HG02981 (cell line): Measurements from ENCODE around the gene TMEM273.

Source experiments
- ATAC-seq: cut with Tn5 transposase; IDR thresholded peaks from one replicate; pipeline ENCODE4 v1.9.1; 2021; ENCODE audit warnings: mild to moderate bottlenecking, moderate library complexity; ENCODE audit not compliant: unreplicated experiment

TMEM273 gene

DNA sequence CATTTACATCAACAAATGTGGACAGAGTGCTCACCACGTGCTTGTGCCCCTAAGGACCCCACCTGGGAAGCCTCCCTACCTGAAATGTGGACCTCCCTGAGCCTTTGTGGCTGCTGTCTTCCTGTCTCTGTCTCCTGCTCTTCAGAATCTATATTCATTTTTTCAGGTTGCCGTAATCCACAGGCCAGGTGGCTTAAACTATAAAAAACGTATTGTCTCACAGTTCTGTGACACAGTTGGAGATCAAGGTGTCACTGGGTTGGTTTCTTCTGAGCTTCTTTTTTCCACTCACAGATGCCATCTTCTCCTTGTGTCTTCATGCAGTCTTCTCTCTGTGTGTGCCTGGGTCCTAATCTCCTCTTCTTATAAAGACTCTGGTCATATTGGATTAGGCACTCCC, 67.3 kb downstream of the TMEM273 start:
- ATAC-seq = no peak

GRCh38 chr10:49119746-49120145, 68.4 kb downstream of the TMEM273 start:
- ATAC-seq = no peak

DNA sequence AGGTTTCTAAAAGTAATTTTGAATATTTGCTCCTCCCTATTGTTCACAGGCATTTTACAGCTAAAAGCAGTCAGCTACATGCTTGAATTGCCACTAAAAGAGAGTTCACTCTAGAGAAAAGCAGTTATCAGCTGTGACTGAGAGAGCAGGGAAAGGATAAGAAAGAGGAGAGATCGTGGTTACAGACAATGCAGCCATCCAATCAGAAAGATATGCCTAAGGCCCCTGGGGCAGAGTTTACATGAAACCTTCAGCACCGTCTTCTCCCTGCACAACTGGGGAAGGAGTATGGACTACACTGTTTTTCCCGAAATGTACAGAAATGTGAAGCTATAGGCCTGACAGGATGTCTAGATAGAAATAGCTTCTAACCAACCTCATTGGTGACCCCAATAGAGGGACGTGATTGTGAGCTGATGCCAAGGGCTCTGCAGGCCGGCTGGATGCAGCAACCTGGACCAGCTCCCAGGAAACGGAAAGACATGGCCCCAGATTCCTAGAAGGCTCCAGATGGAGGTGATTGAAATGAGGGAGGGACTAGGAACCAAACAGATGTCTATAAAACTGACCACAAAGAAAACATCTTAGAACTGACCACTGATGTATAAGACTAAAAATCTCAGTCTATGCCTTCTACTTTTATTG, 69.6 kb downstream of the TMEM273 start:
- ATAC-seq = no peak

GRCh38 chr10:49117376-49118070, 70.7 kb downstream of the TMEM273 start:
- ATAC-seq = no peak

DNA sequence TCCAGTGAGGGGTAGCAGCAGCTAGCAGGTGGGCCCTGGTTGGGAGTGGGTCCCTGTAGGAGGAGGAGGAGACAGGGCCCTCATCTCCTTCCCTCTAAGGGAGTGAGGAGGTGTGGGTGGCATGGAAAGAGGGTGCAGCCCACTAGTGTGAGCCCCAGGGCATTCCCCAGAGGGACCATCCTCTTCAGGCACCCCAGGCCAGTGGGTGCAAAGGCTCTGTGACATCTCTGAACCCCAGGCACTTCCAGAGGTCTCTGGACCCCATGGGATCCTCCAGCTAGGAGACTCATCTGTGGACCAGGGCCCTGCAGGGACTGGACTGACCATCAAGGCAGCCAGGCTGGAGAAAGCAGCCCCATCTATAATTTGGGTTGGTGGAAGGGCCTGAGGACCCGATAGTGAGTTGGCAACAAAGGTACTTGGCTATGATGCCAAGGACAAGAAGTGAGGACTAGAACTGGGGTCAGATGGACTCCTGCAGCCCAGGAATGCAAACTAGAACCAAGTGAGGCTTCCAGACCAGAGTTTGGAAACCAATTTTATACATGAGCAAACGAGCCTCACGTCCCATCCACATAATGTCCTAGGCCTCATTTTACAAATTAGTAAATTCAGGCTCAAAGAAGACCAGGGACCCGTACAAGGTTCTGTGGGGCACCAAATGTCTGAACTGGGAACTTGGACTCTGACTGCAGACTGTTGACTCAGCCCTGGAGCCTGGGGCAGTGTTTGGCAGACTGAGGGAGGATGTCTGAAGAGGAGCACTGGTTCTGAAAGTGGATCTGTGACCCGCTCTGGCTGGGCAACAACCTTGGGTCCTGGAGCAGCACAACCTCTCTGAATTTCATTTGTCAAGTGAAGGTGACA, 71.4 kb downstream of the TMEM273 start:
- no peak for ATAC-seq

DNA sequence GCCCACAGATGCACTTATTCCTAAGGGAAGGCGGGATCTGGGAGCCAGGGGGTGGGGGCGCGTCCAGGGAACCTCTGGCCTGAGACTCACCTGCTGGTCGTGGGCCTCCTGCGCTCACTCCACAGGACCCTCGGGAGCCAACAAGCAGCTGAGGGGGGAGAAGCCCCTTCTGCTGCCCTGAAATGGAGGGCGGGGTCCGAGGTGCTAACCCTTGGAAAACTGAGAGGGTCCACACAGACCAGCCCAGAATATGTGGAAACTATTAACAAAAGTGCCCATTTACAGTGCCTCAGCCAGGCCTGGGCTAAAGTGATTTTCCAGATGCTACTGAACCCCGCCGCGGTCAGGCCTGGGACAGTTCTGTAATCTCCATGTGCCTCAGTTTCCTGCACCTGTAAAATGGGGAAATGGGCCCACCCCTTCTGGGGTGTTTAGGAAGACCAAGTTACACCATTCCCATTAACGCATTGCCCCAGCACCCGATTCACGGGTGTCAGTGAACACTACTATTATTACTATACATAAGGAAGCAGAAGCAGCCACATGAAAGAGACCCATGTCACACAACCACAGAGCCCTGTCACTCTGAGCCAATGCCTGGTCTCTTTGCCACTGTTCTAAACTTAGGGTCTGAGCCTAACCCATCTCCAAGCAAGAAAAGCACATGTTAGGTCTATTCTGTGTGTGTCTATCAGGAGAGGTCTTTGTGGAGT, 72.2 kb downstream of the TMEM273 start:
- no peak for ATAC-seq

GRCh38 chr10:49115015-49115795, 73.0 kb downstream of the TMEM273 start, which contains the start of gene VSTM4:
TSS of gene VSTM4 (minus strand) at chr10:49115522. CDS start at chr10:49115485, 37 bp downstream.
- ATAC-seq = no peak

- no peak for ATAC-seq
Measured at GRCh38 chr10:49114718-49115014, 73.5 kb downstream of the TMEM273 start.

DNA sequence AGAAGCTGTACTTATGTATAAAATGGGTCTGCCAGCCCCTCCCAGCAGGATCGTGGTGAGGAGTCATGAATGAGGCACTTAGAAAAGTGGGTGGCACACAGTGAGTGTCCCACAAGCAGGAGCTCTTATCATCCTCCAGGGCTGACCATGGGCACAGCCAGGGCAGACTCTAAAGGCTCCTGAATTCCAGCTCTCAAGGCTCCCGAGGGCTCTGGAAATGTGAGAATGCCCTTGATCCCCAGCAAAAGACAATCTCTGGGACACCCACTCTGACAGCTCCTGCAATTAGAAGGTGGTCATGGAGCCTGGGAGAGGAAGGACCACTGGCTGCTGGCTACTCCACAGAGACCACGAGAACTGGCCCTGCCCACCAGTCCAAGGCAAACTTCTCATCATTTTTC, 74.5 kb downstream of the TMEM273 start:
- ATAC-seq = no peak

DNA sequence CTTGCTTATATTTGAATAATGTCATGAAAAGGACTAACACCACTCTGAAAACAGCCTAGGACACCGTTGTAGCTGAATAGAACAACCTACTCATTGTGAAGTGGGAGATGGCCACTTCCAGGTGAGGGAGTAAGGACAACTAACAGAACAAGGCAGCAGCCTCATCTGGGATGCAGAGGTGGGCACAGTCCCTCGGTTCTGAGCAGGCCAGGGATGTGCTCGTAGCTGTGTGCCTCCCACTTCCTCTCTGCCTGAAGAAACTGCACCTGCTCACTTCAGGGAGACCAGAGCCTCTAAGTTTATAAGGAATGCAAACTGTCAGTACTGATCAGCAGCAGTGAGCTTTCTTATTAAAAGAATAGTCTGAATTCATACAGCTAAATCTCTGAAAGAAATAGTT, 75.3 kb downstream of the TMEM273 start:
- ATAC-seq = no peak

- ATAC-seq = no peak
Measured at GRCh38 chr10:49112098-49112497, 76.1 kb downstream of the TMEM273 start.

GRCh38 chr10:49111320-49111698, 76.9 kb downstream of the TMEM273 start:
- ATAC-seq = no peak

DNA sequence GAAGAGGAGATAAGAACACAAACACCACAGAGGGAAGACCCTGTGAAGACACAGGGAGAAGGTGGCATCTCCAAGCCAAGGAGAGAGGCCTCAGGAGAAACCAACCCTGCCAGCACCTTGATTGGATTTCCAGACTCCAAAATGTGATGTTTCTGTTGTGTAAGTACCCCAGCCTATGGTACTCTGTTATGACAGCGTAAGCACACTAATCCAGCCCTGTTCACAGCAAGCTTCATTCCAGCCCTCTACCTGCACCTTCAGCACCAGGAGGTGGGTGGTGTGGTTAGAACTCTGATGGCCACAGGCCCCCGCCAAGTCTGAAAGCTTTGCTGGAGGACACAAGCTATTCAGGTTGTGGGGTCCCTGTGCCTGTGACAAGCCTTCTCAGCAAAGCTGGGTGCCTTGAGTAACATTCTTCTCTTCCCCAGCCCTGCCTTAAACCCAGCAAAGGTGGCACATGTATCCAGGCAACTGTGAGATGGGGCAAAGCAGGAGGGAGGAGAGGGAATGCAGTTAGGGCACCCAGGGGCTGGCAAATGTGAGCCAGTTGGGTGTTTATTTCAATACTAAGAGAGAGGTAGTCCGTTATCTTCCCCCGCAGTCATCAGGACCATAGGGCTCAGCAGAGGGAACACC, 77.4 kb downstream of the TMEM273 start:
- no peak for ATAC-seq

GRCh38 chr10:49109669-49110340, 78.4 kb downstream of the TMEM273 start:
- no peak for ATAC-seq

DNA sequence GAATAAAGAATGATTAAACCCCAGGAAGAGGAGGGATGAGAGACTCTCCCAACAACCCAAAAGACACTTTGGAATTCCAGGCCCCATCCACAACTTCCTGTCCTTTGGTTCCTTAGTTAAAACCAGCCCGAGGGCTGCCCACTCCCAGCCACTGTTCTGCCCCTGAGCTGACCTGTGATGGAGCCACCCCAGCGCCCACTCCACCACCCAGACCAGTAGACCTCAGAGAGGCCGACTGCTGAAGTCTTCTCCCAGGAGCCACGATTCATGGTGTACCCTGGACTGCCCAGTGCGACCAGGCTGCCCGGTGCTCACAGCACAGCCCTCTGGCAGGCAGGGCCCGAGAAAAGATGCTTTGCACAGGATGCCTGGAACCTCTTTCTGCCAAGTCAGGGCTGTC, 79.5 kb downstream of the TMEM273 start:
- ATAC-seq = no peak

DNA sequence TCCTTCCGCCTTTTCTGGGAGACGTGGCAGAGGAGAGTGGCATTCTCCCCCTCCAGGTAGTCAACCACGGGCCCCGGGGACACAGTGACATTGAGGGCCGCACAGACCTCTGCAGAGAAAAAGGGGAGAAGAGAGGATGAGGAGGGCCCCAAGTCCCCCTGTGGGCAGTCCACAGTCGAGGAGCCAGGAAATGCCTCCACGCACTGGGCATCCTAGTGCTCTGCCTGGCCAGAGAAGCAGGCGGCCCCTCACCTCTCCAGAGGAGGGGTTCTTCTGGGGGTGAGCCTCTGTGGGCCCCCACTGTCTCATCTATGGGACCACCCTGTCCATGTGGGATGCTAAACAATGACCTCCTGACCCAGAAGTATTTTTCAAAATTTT, 80.3 kb downstream of the TMEM273 start:
- no peak for ATAC-seq

GRCh38 chr10:49107111-49107886, 80.9 kb downstream of the TMEM273 start:
- no peak for ATAC-seq

- ATAC-seq = no peak
Measured at GRCh38 chr10:49106451-49106850, 81.7 kb downstream of the TMEM273 start.

- no peak for ATAC-seq
Measured at GRCh38 chr10:49105076-49105475, 83.1 kb downstream of the TMEM273 start.
